B cell (primary cell): ENCODE data around the gene TENT5C. TPM values are rescaled to one million over a fixed set of nuclear protein-coding genes. Genes with fewer than 3 reads are reported as not detected.
A peak's percentile ranks its signal among the peaks of the same experiment; 100 is the strongest.

Source experiments
- ATAC-seq: fragments of 200-7000 bp; cut with Tn5 transposase; one replicate; pipeline ENCODE4 v1.10.0; 2021; ENCODE audit warnings: low read depth, mild to moderate bottlenecking, moderate number of reproducible peaks, moderate library complexity
- CTCF ChIA-PET: fragments of 350-600 bp; sonication (Branson Sonifier 250); formaldehyde crosslinking; loops from one replicate; lab custom pipeline; 2021; ENCODE audit warnings: antibody characterized with exemption, inconsistent platforms; lab: Charles Lee
- POLR2A ChIA-PET: fragments of 350-600 bp; sonication (Branson Sonifier 250); formaldehyde crosslinking; loops from one replicate; lab custom pipeline; 2021; ENCODE audit warnings: antibody characterized with exemption; lab: Charles Lee
- DNase-seq: peaks from one replicate; pipeline ENCODE4 v3.0.0; 2013
- H2AFZ ChIP-seq: 2 replicates; pipeline ENCODE4 v1.6.1; 2012; ENCODE audit warnings: mild to moderate bottlenecking, low read depth, low read length; ENCODE audit not compliant: insufficient read depth, poor library complexity, severe bottlenecking
- H3K27ac ChIP-seq, 2 donors: 1 replicate in 1 of 2; 2 replicates in 1 of 2; pipeline ENCODE4 v1.5.1; 2012 to 2013; ENCODE audit warnings: low read length in 2 of 2, mild to moderate bottlenecking in 2 of 2, moderate library complexity in 1 of 2
- H3K27me3 ChIP-seq, 4 experiments: fragments of 200-600 bp in 1 of 4; sonication (generic) in 1 of 4; replicated peaks in 1 of 4; 1 replicate in 2 of 4; 2 replicates in 2 of 4; pipeline versions ENCODE4 v1.6.1 to v1.7.0; 2013 to 2016; ENCODE audit warnings: low read length in 3 of 4, mild to moderate bottlenecking in 2 of 4, mixed read lengths in 1 of 4, moderate library complexity in 1 of 4; ENCODE audit not compliant: insufficient read depth in 4 of 4, control insufficient read depth in 3 of 4; ENCODE audit errors: control extremely low read depth in 1 of 4
- H3K36me3 ChIP-seq, 2 experiments: replicated peaks in 1 of 2; 1 replicate in 1 of 2; 2 replicates in 1 of 2; pipeline versions ENCODE4 v1.6.1 to v1.7.1; 2013; ENCODE audit warnings: low read length in 1 of 2; ENCODE audit not compliant: insufficient read depth in 2 of 2, control insufficient read depth in 1 of 2; ENCODE audit errors: control extremely low read depth in 1 of 2, extremely low read depth in 1 of 2
- H3K4me1 ChIP-seq, 2 donors: fragments of 200-600 bp in 1 of 2; sonication (generic) in 1 of 2; 1 replicate in 1 of 2; 2 replicates in 1 of 2; pipeline versions ENCODE4 v1.5.1 to v1.6.1; 2013 to 2017; ENCODE audit warnings: low read length in 2 of 2; ENCODE audit not compliant: control insufficient read depth in 2 of 2, insufficient read depth in 2 of 2
- H3K4me2 ChIP-seq: replicated peaks from 2 replicates; pipeline ENCODE3; 2012; ENCODE audit warnings: mild to moderate bottlenecking, low read depth, low read length; ENCODE audit not compliant: poor library complexity, severe bottlenecking
- H3K4me3 ChIP-seq, 5 experiments: fragments of 200-600 bp in 1 of 5; sonication (generic) in 1 of 5; 1 replicate in 3 of 5; 2 replicates in 2 of 5; pipeline versions ENCODE4 v1.5.1 to v1.7.0; 2011 to 2016; ENCODE audit warnings: low read length in 4 of 5, mild to moderate bottlenecking in 4 of 5, low read depth in 2 of 5, control low read depth in 1 of 5, moderate library complexity in 1 of 5; ENCODE audit not compliant: insufficient read depth in 1 of 5; ENCODE audit errors: control extremely low read depth in 1 of 5, extremely low read depth in 1 of 5
- H3K79me2 ChIP-seq: fragments of 200-600 bp; sonication (generic); one replicate; pipeline ENCODE4 v1.6.0; 2016; ENCODE audit warnings: low read length; ENCODE audit not compliant: control insufficient read depth, insufficient read depth
- H3K9ac ChIP-seq: fragments of 200-600 bp; sonication (generic); 2 replicates; pipeline ENCODE4 v1.6.1; 2017; ENCODE audit warnings: mild to moderate bottlenecking, low read length, moderate library complexity
- H3K9me3 ChIP-seq, 3 donors: one replicate each; pipeline versions ENCODE4 v1.6.1 to v1.7.1; 2013; ENCODE audit warnings: low read length in 2 of 3; ENCODE audit not compliant: control insufficient read depth in 2 of 3, insufficient read depth in 1 of 3; ENCODE audit errors: control extremely low read depth in 1 of 3
- H4K20me1 ChIP-seq: 2 replicates; pipeline ENCODE4 v1.6.0; 2012; ENCODE audit warnings: mild to moderate bottlenecking, low read length; ENCODE audit not compliant: insufficient read depth, control insufficient read depth, poor library complexity, severe bottlenecking
- H3K27ac Mint-ChIP-seq: one replicate; pipeline ENCODE4 v1.8.0; 2021; ENCODE audit warnings: mixed read lengths
- H3K27me3 Mint-ChIP-seq: one replicate; pipeline ENCODE4 v1.8.0; 2021; ENCODE audit warnings: mixed read lengths
- H3K4me1 Mint-ChIP-seq: one replicate; pipeline ENCODE4 v1.8.0; 2021; ENCODE audit warnings: mixed read lengths
- H3K4me3 Mint-ChIP-seq: one replicate; pipeline ENCODE4 v1.8.0; 2021; ENCODE audit warnings: mixed read lengths
- H3K9me3 Mint-ChIP-seq: one replicate; pipeline ENCODE4 v1.8.0; 2022; ENCODE audit warnings: mixed read lengths; ENCODE audit not compliant: insufficient read depth
- EZH2 ChIP-seq: IDR thresholded peaks from 2 replicates; pipeline ENCODE4 v1.6.1; 2012; ENCODE audit warnings: borderline replicate concordance, low read depth, mild to moderate bottlenecking, moderate library complexity, low read length; ENCODE audit not compliant: insufficient read depth, poor library complexity, severe bottlenecking
- WGBS: methylation state at CpG from one replicate; pipeline ENCODE4 v1.1.5; 2013; ENCODE audit warnings: missing lambda C conversion rate; ENCODE audit not compliant: insufficient coverage; 5-methylcytosine and 5-hydroxymethylcytosine counted together
- intact Hi-C: fragments of 100-400 bp; cut with micrococcal nuclease; formaldehyde crosslinking; loops from one replicate; pipeline ENCODE4 v1.10.0; 2022
- polyA plus RNA-seq: library from polyadenylated mRNA; depleted of rRNA; stranded (reverse); fragments of >200 nt; gene quantifications from 2 replicates; pipeline ENCODE4 v1.2.3, GENCODE V29; 2012
- total RNA-seq, 2 donors: library from RNA; stranded (reverse); fragments of 120-200 nt in 1 of 2; gene quantifications; 1 replicate in 1 of 2; 2 replicates in 1 of 2; pipeline versions ENCODE4 v1.2.3 to v1.2.4, GENCODE V29; 2013 to 2022
- TF ChIP-seq, protein P1 (sequence below): fragments of 200-600 bp; IDR thresholded peaks from one replicate; pipeline ENCODE4 v1.8.0; 2022; ENCODE audit warnings: antibody characterized with exemption, mild to moderate bottlenecking

TENT5C gene
- total and polyA plus RNA-seq, 2 donors (not counting 1 experiment from before 2014, with no cell fraction given), result 65.4 to 112 TPM

DNA sequence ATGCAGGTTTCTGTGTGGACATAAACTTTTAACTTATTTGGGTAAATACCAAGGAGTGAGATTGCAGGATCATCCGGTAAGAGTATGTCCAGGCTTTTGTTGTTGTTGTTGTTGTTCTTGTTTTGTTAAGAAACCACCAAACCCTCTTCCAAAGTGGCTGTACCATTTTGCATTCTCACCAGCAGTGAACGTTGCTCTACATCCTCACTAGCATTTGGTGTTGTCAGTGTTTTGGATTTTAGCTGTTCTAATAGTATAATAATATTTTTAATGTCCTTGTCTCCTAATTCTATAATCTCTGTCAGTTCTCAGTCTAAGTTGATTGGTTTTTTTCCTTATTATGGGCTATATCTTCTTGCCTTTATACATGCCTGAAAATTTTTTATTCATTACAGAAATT is 37.8 kb downstream of the TENT5C start:
- intact Hi-C loops, result no loop called here

DNA sequence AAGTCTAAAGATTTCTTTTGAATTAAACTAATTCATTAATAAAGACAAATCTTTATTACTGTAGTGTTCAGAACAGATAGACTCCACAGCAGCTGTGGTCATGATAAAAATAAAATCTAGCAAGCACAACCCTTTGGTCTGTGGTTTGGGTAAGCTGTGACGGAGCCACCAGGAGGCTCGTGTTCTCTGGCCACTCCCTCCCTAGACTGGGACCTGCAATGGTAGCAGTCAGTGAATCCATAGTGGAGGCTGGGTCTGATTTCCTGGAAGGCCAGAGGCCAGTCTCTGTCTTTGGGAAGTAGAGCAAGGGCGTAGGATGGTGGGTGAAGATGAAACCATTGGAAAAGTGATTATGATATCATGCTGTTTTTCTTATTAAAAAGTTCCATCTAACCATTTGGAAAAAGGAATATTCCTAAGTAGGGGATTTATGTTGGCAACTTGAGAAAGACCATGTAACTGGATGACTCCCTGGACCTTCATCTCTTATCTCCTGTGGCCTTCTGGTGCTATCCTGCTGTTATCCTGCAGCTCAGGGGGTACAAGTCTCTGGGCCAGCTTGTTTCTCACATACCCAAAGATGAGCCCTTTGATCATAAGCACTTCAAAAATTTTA is 39.0 kb downstream of the TENT5C start:
- H3K27ac ChIP-seq, result no peak overlapping the region
- H3K9ac ChIP-seq, result peak overlapping the region; percentile 6
- Mint-ChIP-seq H3K4me1 (peaks cover 22% of the 10 kb centered on the region), H3K4me3 (peak overlapping the region; percentile 21), H3K27ac (no peak overlapping the region), H3K27me3 (no peaks in the 10 kb centered on the region), H3K9me3 (no peaks in the 10 kb centered on the region)
- intact Hi-C loops, result loop anchor here (1.0 kb wide), 1 partner anchor 9 kb away; no protein-coding TSS in a partner anchor
- TF ChIP-seq EZH2, result no peak
- TF ChIP-seq, protein P1, sequence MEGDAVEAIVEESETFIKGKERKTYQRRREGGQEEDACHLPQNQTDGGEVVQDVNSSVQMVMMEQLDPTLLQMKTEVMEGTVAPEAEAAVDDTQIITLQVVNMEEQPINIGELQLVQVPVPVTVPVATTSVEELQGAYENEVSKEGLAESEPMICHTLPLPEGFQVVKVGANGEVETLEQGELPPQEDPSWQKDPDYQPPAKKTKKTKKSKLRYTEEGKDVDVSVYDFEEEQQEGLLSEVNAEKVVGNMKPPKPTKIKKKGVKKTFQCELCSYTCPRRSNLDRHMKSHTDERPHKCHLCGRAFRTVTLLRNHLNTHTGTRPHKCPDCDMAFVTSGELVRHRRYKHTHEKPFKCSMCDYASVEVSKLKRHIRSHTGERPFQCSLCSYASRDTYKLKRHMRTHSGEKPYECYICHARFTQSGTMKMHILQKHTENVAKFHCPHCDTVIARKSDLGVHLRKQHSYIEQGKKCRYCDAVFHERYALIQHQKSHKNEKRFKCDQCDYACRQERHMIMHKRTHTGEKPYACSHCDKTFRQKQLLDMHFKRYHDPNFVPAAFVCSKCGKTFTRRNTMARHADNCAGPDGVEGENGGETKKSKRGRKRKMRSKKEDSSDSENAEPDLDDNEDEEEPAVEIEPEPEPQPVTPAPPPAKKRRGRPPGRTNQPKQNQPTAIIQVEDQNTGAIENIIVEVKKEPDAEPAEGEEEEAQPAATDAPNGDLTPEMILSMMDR, result no peak
- no peaks in the 10 kb centered on the region for H3K36me3 ChIP-seq
- WGBS, result 0% methylated on average over 2 of the region's 3 CpGs
- peaks cover 23% of the 10 kb centered on the region for H3K79me2 ChIP-seq
- peak overlapping the region; percentile 37 for H2AFZ ChIP-seq
- ChIA-PET CTCF (interaction anchor here (0.9 to 2.4 kb wide), 8 partner anchors 9 to 110 kb away, joined by 3 to 15 read pairs (median 4); no protein-coding TSS in a partner anchor), POLR2A (interaction anchor here (1.8 kb wide), 1 partner anchor 9 kb away, joined by 3 read pairs; no protein-coding TSS in a partner anchor)
- H3K27me3 ChIP-seq, result no peaks in the 10 kb centered on the region
- H3K4me1 ChIP-seq, result peaks cover 41 to 45% of the 10 kb centered on the region in 2 donors
- DNase-seq (no peak), ATAC-seq (peak; percentile 70)
- H4K20me1 ChIP-seq, result no peaks in the 10 kb centered on the region
- peaks cover 0 to 3% (median 0%) of the 10 kb centered on the region in 3 donors for H3K9me3 ChIP-seq
- no peak overlapping the region for H3K4me3 ChIP-seq
- H3K4me2 ChIP-seq, result peak overlapping the region; percentile 54

More for the DNA sequence above, 37.8 kb downstream of the TENT5C start:
- no peak overlapping the region for H3K27ac ChIP-seq
- no CpG with 5 or more reads among the region's 2 CpGs for WGBS
- H3K4me1 ChIP-seq, result peaks cover 33 to 37% of the 10 kb centered on the region in 2 donors
- H3K9ac ChIP-seq, result no peak overlapping the region
- peak overlapping the region; percentile 54 for H3K4me2 ChIP-seq
- TF ChIP-seq, protein P1, result no peak
- no peak for TF ChIP-seq EZH2
- H3K27me3 Mint-ChIP-seq, result no peaks in the 10 kb centered on the region
- ChIA-PET CTCF (interaction anchor here (0.7 to 2.4 kb wide), 9 partner anchors 10 to 131 kb away, joined by 3 to 15 read pairs (median 4); no protein-coding TSS in a partner anchor), POLR2A (interaction anchor here (0.6 to 1.8 kb wide), 3 partner anchors 11 to 41 kb away, joined by 3 to 9 read pairs (median 4); no protein-coding TSS in a partner anchor)
- no peak for ATAC-seq
- no peak overlapping the region for H2AFZ ChIP-seq
- DNase-seq, result no peak
- peaks cover 23% of the 10 kb centered on the region for H3K79me2 ChIP-seq
- no peak overlapping the region for H3K4me3 ChIP-seq
- no peaks in the 10 kb centered on the region for H4K20me1 ChIP-seq
- no peaks in the 10 kb centered on the region for H3K9me3 Mint-ChIP-seq
- no peak overlapping the region for H3K4me3 Mint-ChIP-seq
- H3K27me3 ChIP-seq, result no peaks in the 10 kb centered on the region
- H3K4me1 Mint-ChIP-seq, result peaks cover 19% of the 10 kb centered on the region
- peaks cover 0 to 3% (median 0%) of the 10 kb centered on the region in 3 donors for H3K9me3 ChIP-seq
- no peaks in the 10 kb centered on the region for H3K36me3 ChIP-seq
- no peak overlapping the region for H3K27ac Mint-ChIP-seq
